Measurements from ENCODE around the gene BCR.
A peak's percentile ranks its signal among the peaks of the same experiment; 100 is the strongest.

BCR gene

GRCh38 chr22:23177197-23177596, 3.1 kb upstream of the BCR start:
- DNase-seq: no peak

GRCh38 chr22:23178512-23179254, 1.6 kb upstream of the BCR start:
- peak; percentile 60 for DNase-seq

- peak; percentile 32 for DNase-seq
Measured at GRCh38 chr22:23179381-23180299, 669 bp upstream of the BCR start.

GRCh38 chr22:23180893-23181720, 798 bp downstream of the BCR start:
- DNase-seq: no peak

- DNase-seq: no peak
Measured at GRCh38 chr22:23181721-23182308, 1.5 kb downstream of the BCR start.

GRCh38 chr22:23182309-23183060, 2.2 kb downstream of the BCR start:
- peak; percentile 49 for DNase-seq

GRCh38 chr22:23183061-23183698, 2.9 kb downstream of the BCR start:
- peak; percentile 36 for DNase-seq

GRCh38 chr22:23184100-23184763, 3.9 kb downstream of the BCR start:
- DNase-seq: no peak

GRCh38 chr22:23184764-23185113, 4.4 kb downstream of the BCR start:
- peak; percentile 45 for DNase-seq

GRCh38 chr22:23187211-23187610, 6.9 kb downstream of the BCR start:
- no peak for DNase-seq

GRCh38 chr22:23187871-23188700, 7.8 kb downstream of the BCR start:
- no peak for DNase-seq

GRCh38 chr22:23190526-23190925, 10.2 kb downstream of the BCR start:
- no peak for DNase-seq

GRCh38 chr22:23192133-23192532, 11.8 kb downstream of the BCR start:
- DNase-seq: peak; percentile 88

- DNase-seq: no peak
Measured at GRCh38 chr22:23192558-23192957, 12.2 kb downstream of the BCR start.

- no peak for DNase-seq
Measured at GRCh38 chr22:23193196-23193827, 13.0 kb downstream of the BCR start.

- DNase-seq: no peak
Measured at GRCh38 chr22:23193882-23194281, 13.6 kb downstream of the BCR start.

GRCh38 chr22:23196165-23196564, 15.9 kb downstream of the BCR start:
- DNase-seq: no peak

- no peak for DNase-seq
Measured at GRCh38 chr22:23197836-23198235, 17.5 kb downstream of the BCR start.

GRCh38 chr22:23199159-23199558, 18.9 kb downstream of the BCR start:
- DNase-seq: no peak

GRCh38 chr22:23200898-23201297, 20.6 kb downstream of the BCR start:
- DNase-seq: no peak
